ENCODE data around the gene NEMF. TPM values are rescaled to one million over a fixed set of nuclear protein-coding genes. Genes with fewer than 3 reads are reported as not detected.

NEMF gene
- polyA plus RNA-seq, 1 donor from 2014 or later: 91.0 TPM

DNA sequence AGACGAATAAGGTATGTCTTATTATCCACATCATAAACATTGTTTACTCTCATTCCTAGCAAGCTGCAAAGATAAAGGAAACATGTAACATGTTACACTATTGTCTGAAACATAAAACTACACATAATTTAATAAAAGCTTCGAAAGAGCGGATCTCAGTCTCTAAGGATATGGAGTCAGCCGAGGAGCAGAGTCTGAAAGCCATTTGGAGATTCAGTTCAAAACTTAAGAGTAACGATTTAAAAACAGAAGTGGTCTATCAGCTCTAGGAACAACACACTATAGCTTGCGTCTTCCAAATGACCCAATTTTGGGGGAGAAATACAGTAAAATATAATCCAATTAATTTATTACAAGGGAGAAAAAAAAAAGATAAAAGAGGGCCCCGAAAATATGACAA is 775 bp downstream of the NEMF start:
- peak overlapping the region; percentile 99 for H2AFZ ChIP-seq (ENCODE audit: low read depth, low read length)
- H3K9me2 ChIP-seq (ENCODE audit: insufficient read depth, low read length): no peaks in the 10 kb centered on the region
- no peak for TF ChIP-seq EP300 (conservative IDR thresholded peaks at IDR 0.05; ENCODE audit: poor library complexity, severe bottlenecking)
- TF ChIP-seq SMC3 (conservative IDR thresholded peaks at IDR 0.05; ENCODE audit: poor library complexity): no peak
- TF ChIP-seq CTCF (IDR thresholded peaks at IDR 0.05; ENCODE audit: poor library complexity, severe bottlenecking): no peak
- no peak for TF ChIP-seq MXI1 (conservative IDR thresholded peaks at IDR 0.05; ENCODE audit: poor library complexity, severe bottlenecking)
- TF ChIP-seq RAD21 (conservative IDR thresholded peaks at IDR 0.05): no peak
- TF ChIP-seq POLR2AphosphoS5 (IDR thresholded peaks at IDR 0.05): no peak
- no peak for TF ChIP-seq EZH2 (IDR thresholded peaks at IDR 0.05; ENCODE audit: borderline replicate concordance, insufficient read depth, low read length, poor library complexity, severe bottlenecking)
- H3K9me3 ChIP-seq (ENCODE audit: low read length): no peaks in the 10 kb centered on the region
- peak overlapping the region; percentile 82 for H3K4me3 ChIP-seq (ENCODE audit: low read length)
- H3K27ac ChIP-seq (ENCODE audit: low read length): peak overlapping the region; percentile 96
- H3K9ac ChIP-seq (ENCODE audit: low read length): peak overlapping the region; percentile 89
- H3K27me3 ChIP-seq (ENCODE audit: insufficient read depth, low read depth, low read length): no peaks in the 10 kb centered on the region
- peak overlapping the region; percentile 78 for H3K4me2 ChIP-seq (ENCODE audit: low read length)
- no peaks in the 10 kb centered on the region for H4K20me1 ChIP-seq (ENCODE audit: insufficient read depth)
- no peaks in the 10 kb centered on the region for H3F3A ChIP-seq (ENCODE audit: insufficient read depth, low read length, poor library complexity, severe bottlenecking)
- peaks cover 35% of the 10 kb centered on the region for H3K79me2 ChIP-seq (replicated peaks; ENCODE audit: insufficient read depth, low read length)
- peaks cover 5% of the 10 kb centered on the region for H3K36me3 ChIP-seq (ENCODE audit: insufficient read depth, low read length)

DNA sequence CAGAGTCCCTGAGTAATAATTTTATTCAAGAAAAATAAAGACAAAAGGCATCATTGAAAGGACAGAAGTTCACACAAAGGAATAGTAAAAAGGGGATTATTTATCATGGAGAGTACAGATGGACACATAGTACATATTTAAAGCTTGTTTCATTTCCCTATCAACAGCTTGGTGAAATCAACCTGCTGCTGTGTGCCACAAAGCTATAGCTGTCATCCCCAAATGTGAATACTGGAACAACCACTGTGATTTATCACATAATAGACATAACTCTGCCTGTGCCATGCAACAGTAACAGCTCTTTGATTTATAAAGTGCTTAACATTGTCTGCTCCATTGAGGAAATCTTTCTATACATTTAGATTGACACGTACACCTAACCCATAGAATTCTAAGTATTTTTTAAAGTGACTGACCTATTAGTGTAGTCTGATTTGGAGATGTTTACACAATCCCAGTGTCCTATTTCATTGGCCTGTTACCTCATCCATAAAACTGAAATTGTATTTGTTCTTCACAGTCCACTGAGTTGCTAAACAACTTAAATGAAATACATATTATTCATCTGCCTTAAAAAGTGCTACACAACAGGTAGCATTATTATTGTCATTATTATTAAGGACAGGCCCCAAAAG is 3.3 kb downstream of the NEMF start:
- TF ChIP-seq SMC3 (conservative IDR thresholded peaks at IDR 0.05; ENCODE audit: poor library complexity): no peak
- no peak for TF ChIP-seq MXI1 (conservative IDR thresholded peaks at IDR 0.05; ENCODE audit: poor library complexity, severe bottlenecking)
- TF ChIP-seq EP300 (conservative IDR thresholded peaks at IDR 0.05; ENCODE audit: poor library complexity, severe bottlenecking): no peak
- Histone ChIP-seq H3K79me2 (replicated peaks; ENCODE audit: insufficient read depth, low read length) (peaks cover 35% of the 10 kb centered on the region), H4K20me1 (ENCODE audit: insufficient read depth) (no peaks in the 10 kb centered on the region)

DNA sequence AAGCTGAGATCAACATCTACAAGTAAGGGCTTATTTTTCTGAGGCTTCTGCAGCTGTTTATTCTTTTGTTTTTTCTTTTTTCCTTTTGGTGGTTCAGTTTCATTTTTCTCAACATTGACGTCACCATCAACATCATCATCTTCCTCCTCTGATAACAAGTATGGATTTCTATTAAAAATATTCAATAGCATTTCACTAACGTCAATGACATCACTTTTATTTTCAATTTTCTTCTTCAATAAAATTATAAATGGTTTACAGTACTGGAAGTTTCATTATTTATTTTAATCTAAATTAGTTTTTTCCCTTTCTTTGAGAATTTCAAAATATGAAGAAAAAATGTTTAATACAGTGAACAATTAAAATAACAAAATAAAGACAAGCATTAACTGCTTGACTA is 23.9 kb downstream of the NEMF start:
- H3K4me3 ChIP-seq (ENCODE audit: low read length): no peak overlapping the region
- no peak overlapping the region for H2AFZ ChIP-seq (ENCODE audit: low read depth, low read length)
- peaks cover 5% of the 10 kb centered on the region for H3K36me3 ChIP-seq (ENCODE audit: insufficient read depth, low read length)
- H3K9me3 ChIP-seq (ENCODE audit: low read length): no peaks in the 10 kb centered on the region
- H3K79me2 ChIP-seq (replicated peaks; ENCODE audit: insufficient read depth, low read length): no peaks in the 10 kb centered on the region
- no peaks in the 10 kb centered on the region for H3K27me3 ChIP-seq (ENCODE audit: insufficient read depth, low read depth, low read length)
- no peak overlapping the region for H3K27ac ChIP-seq (ENCODE audit: low read length)
- H3K9ac ChIP-seq (ENCODE audit: low read length): no peak overlapping the region
- no peak for TF ChIP-seq RAD21 (conservative IDR thresholded peaks at IDR 0.05)
- TF ChIP-seq POLR2AphosphoS5 (IDR thresholded peaks at IDR 0.05): no peak
- TF ChIP-seq MXI1 (conservative IDR thresholded peaks at IDR 0.05; ENCODE audit: poor library complexity, severe bottlenecking): no peak
- TF ChIP-seq SMC3 (conservative IDR thresholded peaks at IDR 0.05; ENCODE audit: poor library complexity): no peak
- TF ChIP-seq EZH2 (IDR thresholded peaks at IDR 0.05; ENCODE audit: borderline replicate concordance, insufficient read depth, low read length, poor library complexity, severe bottlenecking): no peak
- TF ChIP-seq EP300 (conservative IDR thresholded peaks at IDR 0.05; ENCODE audit: poor library complexity, severe bottlenecking): no peak
- TF ChIP-seq, protein P1, sequence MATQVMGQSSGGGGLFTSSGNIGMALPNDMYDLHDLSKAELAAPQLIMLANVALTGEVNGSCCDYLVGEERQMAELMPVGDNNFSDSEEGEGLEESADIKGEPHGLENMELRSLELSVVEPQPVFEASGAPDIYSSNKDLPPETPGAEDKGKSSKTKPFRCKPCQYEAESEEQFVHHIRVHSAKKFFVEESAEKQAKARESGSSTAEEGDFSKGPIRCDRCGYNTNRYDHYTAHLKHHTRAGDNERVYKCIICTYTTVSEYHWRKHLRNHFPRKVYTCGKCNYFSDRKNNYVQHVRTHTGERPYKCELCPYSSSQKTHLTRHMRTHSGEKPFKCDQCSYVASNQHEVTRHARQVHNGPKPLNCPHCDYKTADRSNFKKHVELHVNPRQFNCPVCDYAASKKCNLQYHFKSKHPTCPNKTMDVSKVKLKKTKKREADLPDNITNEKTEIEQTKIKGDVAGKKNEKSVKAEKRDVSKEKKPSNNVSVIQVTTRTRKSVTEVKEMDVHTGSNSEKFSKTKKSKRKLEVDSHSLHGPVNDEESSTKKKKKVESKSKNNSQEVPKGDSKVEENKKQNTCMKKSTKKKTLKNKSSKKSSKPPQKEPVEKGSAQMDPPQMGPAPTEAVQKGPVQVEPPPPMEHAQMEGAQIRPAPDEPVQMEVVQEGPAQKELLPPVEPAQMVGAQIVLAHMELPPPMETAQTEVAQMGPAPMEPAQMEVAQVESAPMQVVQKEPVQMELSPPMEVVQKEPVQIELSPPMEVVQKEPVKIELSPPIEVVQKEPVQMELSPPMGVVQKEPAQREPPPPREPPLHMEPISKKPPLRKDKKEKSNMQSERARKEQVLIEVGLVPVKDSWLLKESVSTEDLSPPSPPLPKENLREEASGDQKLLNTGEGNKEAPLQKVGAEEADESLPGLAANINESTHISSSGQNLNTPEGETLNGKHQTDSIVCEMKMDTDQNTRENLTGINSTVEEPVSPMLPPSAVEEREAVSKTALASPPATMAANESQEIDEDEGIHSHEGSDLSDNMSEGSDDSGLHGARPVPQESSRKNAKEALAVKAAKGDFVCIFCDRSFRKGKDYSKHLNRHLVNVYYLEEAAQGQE (IDR thresholded peaks at IDR 0.05; ENCODE audit: borderline replicate concordance): no peak
- no peak for TF ChIP-seq CTCF (IDR thresholded peaks at IDR 0.05; ENCODE audit: poor library complexity, severe bottlenecking)
- TF ChIP-seq TAF1 (IDR thresholded peaks at IDR 0.05; ENCODE audit: low read depth): no peak
- H3F3A ChIP-seq (ENCODE audit: insufficient read depth, low read length, poor library complexity, severe bottlenecking): no peaks in the 10 kb centered on the region
- H3K9me2 ChIP-seq (ENCODE audit: insufficient read depth, low read length): no peaks in the 10 kb centered on the region
- H3K4me2 ChIP-seq (ENCODE audit: low read length): no peak overlapping the region
- no peaks in the 10 kb centered on the region for H4K20me1 ChIP-seq (ENCODE audit: insufficient read depth)

More for the DNA sequence above, 3.3 kb downstream of the NEMF start:
- H3K4me2 ChIP-seq (ENCODE audit: low read length): no peak overlapping the region
- H3K9me3 ChIP-seq (ENCODE audit: low read length): no peaks in the 10 kb centered on the region
- peaks cover 5% of the 10 kb centered on the region for H3K36me3 ChIP-seq (ENCODE audit: insufficient read depth, low read length)
- H3K9me2 ChIP-seq (ENCODE audit: insufficient read depth, low read length): no peaks in the 10 kb centered on the region
- H2AFZ ChIP-seq (ENCODE audit: low read depth, low read length): no peak overlapping the region
- H3F3A ChIP-seq (ENCODE audit: insufficient read depth, low read length, poor library complexity, severe bottlenecking): no peaks in the 10 kb centered on the region
- H3K27me3 ChIP-seq (ENCODE audit: insufficient read depth, low read depth, low read length): no peaks in the 10 kb centered on the region
- no peak overlapping the region for H3K9ac ChIP-seq (ENCODE audit: low read length)
- H3K4me3 ChIP-seq (ENCODE audit: low read length): no peak overlapping the region
- no peak overlapping the region for H3K27ac ChIP-seq (ENCODE audit: low read length)
